ENCODE results near the gene CD37.
A peak's percentile ranks its signal among the peaks of the same experiment; 100 is the strongest.
"Not testable (repeated sequence)": the region's sequence is repeated elsewhere in the genome, so short reads cannot be mapped to it uniquely, and the experiment has no call there.

Gene CD37

GRCh38 chr19:49331187-49331586 is 4.0 kb upstream of the CD37 start:
- peak; percentile 11 for DNase-seq

- DNase-seq = peak; percentile 69
Measured at GRCh38 chr19:49331616-49332055, 3.6 kb upstream of the CD37 start.

DNA sequence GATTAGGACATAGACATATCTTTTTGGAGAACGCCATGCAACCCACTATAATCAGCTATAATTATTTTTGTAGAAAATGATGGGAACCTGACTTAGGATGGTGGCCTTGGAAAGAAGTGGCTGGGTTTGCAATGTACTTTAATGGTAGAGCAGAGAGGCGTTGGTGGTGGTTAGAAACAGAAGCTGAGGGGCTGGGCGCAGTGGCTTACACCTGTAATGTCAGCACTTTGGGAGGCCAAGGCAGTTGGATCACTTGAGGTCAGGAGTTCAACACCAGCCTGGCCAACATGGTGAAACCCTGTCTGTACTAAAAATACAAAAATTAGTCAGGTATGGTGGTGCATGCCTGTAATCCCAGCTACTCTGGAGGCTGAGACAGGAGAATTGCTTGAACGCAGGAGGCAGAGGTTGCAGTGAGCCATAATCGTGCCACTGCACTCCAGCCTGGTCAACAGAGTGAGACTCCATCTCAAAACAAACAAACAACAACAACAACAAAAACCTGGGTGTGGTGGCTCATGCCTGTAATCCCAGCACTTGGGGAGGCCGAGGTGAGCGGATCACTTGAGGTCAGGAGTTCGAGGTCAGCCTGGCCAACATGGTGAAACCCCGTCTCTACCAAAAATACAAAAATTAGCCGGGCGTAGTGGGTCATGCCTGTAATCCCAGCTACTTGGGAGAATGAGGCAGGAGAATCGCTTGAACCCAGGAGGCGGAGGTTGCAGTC is 2.4 kb upstream of the CD37 start:
- not testable (repeated sequence) for DNase-seq

GRCh38 chr19:49333418-49333805 is 1.8 kb upstream of the CD37 start:
- DNase-seq = no peak

DNA sequence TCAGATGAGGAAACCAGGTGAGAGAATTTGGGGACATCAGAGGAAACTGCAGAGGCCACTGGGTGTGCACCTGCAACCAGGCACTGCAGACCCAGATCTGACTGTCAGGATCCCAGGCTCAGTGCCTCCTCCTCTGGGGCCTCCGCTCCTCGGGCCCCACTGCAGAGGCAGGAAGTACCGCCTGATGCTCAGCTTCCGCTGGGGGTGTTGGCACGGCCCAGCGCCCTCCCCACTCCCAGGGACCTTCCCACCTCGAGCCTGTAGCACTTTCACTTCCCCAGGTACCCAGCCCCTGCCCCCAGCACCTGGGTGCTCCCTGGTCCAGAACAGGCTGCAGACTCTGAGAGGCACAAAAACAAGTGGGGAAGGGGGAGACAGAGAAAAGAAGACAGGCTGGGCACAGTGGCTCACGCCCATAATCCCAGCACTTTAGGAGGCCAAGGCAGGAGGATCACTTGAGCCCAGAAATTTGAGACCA is 1.4 kb upstream of the CD37 start:
- DNase-seq = peak; percentile 75

- DNase-seq = peak; percentile 43
Measured at GRCh38 chr19:49335784-49336481, 727 bp downstream of the CD37 start.

GRCh38 chr19:49336482-49337266 is 1.5 kb downstream of the CD37 start:
- DNase-seq = no peak

DNA sequence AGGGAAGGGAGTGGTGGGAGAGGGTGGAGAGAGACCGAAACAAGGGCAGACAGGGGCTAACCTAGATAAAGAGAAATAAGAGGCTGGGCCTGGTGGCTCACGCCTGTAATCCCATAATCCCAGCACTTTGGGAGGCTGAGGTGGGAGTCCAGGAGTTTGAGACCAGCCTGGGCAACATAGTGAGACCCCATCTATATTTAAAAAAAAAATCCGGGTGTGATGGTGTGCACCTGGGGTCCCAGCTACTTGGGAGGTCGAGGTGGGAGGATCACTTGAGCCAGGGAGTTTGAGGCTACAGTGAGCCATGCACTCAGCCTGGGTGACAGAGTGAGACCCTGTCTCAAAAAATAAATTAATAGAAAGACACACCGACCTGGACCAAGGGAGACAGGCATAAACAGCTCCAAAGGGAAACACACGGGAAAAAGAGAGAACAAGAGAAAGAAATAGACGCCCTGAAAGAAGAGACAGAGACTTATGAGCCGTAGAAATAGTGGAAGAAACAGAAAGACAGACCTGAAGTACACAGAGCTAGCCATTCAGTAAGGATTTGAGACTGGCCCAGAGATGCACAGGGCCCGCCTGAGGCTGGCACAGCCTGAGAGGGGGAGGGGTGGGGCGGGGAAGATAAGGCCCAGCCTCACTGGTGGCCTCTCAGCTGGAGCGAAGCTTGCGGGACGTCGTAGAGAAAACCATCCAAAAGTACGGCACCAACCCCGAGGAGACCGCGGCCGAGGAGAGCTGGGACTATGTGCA is 2.2 kb downstream of the CD37 start:
- no peak for DNase-seq

GRCh38 chr19:49338023-49338677 is 2.9 kb downstream of the CD37 start:
- DNase-seq = no peak

- DNase-seq = peak; percentile 64
Measured at GRCh38 chr19:49338691-49339300, 3.6 kb downstream of the CD37 start.

- no peak for DNase-seq
Measured at GRCh38 chr19:49339301-49340068, 4.3 kb downstream of the CD37 start.

- DNase-seq = no peak
Measured at GRCh38 chr19:49340069-49340864, 5.1 kb downstream of the CD37 start.

GRCh38 chr19:49340865-49341718 is 5.9 kb downstream of the CD37 start:
- no peak for DNase-seq

DNA sequence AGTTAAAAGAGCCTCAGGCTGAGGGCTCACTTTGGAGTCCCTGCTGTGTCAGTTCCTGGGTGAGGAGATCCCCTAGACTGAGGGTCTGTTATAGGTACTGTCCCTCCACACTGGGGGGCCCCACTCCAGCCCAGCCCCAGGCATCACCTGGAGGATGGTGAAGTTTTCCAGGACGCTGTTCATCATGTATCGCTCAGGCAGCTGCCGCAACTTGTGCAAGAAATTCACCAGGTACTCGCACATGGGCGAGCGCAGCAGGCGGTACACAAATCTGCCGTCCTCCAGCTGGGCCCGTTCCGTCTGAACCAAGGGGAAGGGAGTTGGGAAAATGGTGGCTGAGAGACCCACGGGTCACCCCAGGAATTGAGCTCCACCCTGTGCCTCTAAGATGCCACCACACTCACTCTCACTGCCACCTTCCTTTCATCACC is 7.1 kb downstream of the CD37 start:
- no peak for DNase-seq

DNA sequence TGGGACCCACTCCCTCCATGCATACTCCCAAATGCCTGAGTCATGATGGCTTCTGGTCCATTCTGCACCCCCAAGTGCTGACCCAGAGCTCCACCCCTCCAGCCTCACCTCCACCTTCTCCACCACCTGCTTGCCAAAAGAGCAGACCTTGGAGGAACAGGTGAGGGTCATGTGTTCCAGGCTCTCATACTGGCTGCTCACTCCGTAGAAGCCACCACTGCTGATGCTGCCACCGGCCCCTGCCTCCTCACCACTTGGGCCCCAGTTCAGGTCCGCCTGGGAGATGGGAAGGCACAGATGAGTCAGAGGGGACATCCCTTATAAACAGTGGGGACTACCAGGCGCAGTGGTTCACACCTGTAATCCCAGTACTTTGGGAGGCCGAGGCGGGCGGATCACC is 7.9 kb downstream of the CD37 start:
- no peak for DNase-seq

- DNase-seq = no peak
Measured at GRCh38 chr19:49344505-49345423, 9.6 kb downstream of the CD37 start.

DNA sequence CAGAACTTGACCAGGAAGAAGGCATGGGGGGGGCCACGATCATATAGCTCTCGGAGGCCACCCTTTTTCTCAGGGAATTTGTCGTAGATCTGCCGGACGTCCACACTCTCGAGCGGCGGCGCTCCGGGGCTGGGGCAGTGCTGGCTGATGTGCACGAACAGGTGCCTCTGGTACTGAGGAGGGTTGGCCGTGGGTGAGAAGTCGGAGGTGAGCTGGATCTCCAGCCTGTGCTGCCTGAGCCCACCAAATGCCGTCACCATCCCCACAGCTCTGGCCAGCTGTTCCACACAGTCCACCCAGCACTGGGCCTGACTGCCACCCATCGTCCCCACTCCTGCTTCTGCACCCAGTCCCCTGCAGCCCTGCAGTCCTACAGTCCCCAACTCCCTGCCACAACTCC is 12.0 kb downstream of the CD37 start:
- DNase-seq = no peak

- DNase-seq = no peak
Measured at GRCh38 chr19:49347835-49348234, 12.6 kb downstream of the CD37 start.

Data from stimulated activated CD8-positive, alpha-beta memory T cell treated with anti-CD3 and anti-CD28 coated beads, Interleukin-4, amount 100 ng/mL, for 48 hours (primary cell).